ENCODE measurements around the gene BOLA2. TPM values are rescaled to one million over a fixed set of nuclear protein-coding genes. Genes with fewer than 3 reads are reported as not detected.

BOLA2 gene
- 13.3 and 13.9 TPM in 2 replicates for total RNA-seq

GRCh38 chr16:29454269-29454668 is at the start of gene BOLA2, which contains the start of gene SLX1B:
Gene BOLA2 (minus strand): TSS chr16:29454351. CDS start chr16:29454253, 98 bp downstream.
Gene SLX1B (plus strand): TSS chr16:29454533.

GRCh38 chr16:29459706-29460646 is 5.8 kb upstream of the BOLA2 start, which contains the start of gene SULT1A4:
Gene SULT1A4 (plus strand): TSS chr16:29459913. CDS start chr16:29461386, 1,473 bp downstream.

Other genes starting within 250 kb of the BOLA2 start
- gene NPIPB11, start 47.6 kb downstream of the BOLA2 start, total RNA-seq = 0.13 and 0.76 TPM in 2 replicates
- gene SLX1B, start 182 bp upstream of the BOLA2 start, total RNA-seq = 3.1 and 8.9 TPM in 2 replicates
- 1.6 and 1.7 TPM in 2 replicates for gene SULT1A4, start 5.6 kb upstream of the BOLA2 start, total RNA-seq
- gene NPIPB12, start 52.1 kb upstream of the BOLA2 start, total RNA-seq = 20.8 and 22.2 TPM in 2 replicates
- not detected in 2 replicates for gene SPN, start 208.9 kb upstream of the BOLA2 start, total RNA-seq
- gene QPRT, start 224.8 kb upstream of the BOLA2 start, total RNA-seq = 5.2 and 13.9 TPM in 2 replicates

Measured in smooth muscle cell of the pulmonary artery (primary cell).